GM12891 (cell line): ENCODE data around the gene HERC2.
"Not testable (repeated sequence)": the region's sequence is repeated elsewhere in the genome, so short reads cannot be mapped to it uniquely, and the experiment has no call there.

Experiments used
- DNase-seq: peaks from one replicate; pipeline ENCODE4 v3.0.0; 2011; ENCODE audit warnings: low spot score; ENCODE audit not compliant: insufficient read length
- FAIRE-seq: peaks from 2 replicates; lab custom pipeline; 2011; peaks lifted over from hg19 to GRCh38; lab: Jason Lieb, UNC
- PAX5 ChIP-seq: IDR thresholded peaks from 2 replicates; pipeline ENCODE4 v1.6.1; 2011; ENCODE audit warnings: low read length, moderate library complexity, mild to moderate bottlenecking; ENCODE audit not compliant: insufficient read depth, severe bottlenecking
- POLR2A ChIP-seq: IDR thresholded peaks from 2 replicates; pipeline ENCODE4 v1.6.1; 2011; ENCODE audit warnings: low read depth, low read length, control low read depth
- POLR2AphosphoS5 ChIP-seq: IDR thresholded peaks from 2 replicates; pipeline ENCODE4 v1.6.1; 2011; ENCODE audit warnings: low read depth, low read length, control low read depth
- POU2F2 ChIP-seq: IDR thresholded peaks from 2 replicates; pipeline ENCODE4 v1.6.1; 2011; ENCODE audit warnings: low read depth, mild to moderate bottlenecking, control low read depth, low read length, moderate library complexity
- SPI1 ChIP-seq: IDR thresholded peaks from 2 replicates; pipeline ENCODE4 v1.6.1; 2011; ENCODE audit warnings: low read depth, low read length, control low read depth
- TAF1 ChIP-seq: IDR thresholded peaks from 2 replicates; pipeline ENCODE4 v1.6.1; 2011; ENCODE audit warnings: low read depth, low read length, control low read depth

The HERC2 gene

GRCh38 chr15:28154283-28154682 is 167.7 kb downstream of the HERC2 start:
- no peak for FAIRE-seq
- TF ChIP-seq PAX5 (no peak), TAF1 (no peak), SPI1 (no peak), POU2F2 (no peak), POLR2A (no peak), POLR2AphosphoS5 (no peak)

GRCh38 chr15:28153492-28154119 is 168.4 kb downstream of the HERC2 start:
- no peak for FAIRE-seq
- TF ChIP-seq POLR2AphosphoS5 = no peak
- no peak for TF ChIP-seq TAF1
- TF ChIP-seq PAX5 = no peak
- no peak for TF ChIP-seq SPI1
- no peak for TF ChIP-seq POU2F2
- no peak for TF ChIP-seq POLR2A
- DNase-seq = no peak

More at GRCh38 chr15:28154283-28154682, 167.7 kb downstream of the HERC2 start:
- DNase-seq = no peak

- DNase-seq, FAIRE-seq: not testable (repeated sequence)
These were observed 169.4 kb downstream of the HERC2 start for GRCh38 chr15:28152538-28152923.

- not testable (repeated sequence) for FAIRE-seq
These were observed 170.0 kb downstream of the HERC2 start for GRCh38 chr15:28151864-28152537.

GRCh38 chr15:28147801-28148200 is 174.2 kb downstream of the HERC2 start:
- FAIRE-seq (no peak), DNase-seq (no peak)
- no peak for TF ChIP-seq POLR2AphosphoS5
- TF ChIP-seq POLR2A = no peak
- no peak for TF ChIP-seq PAX5
- TF ChIP-seq SPI1 = no peak
- no peak for TF ChIP-seq TAF1
- no peak for TF ChIP-seq POU2F2

More at GRCh38 chr15:28151864-28152537, 170.0 kb downstream of the HERC2 start:
- not testable (repeated sequence) for DNase-seq

- FAIRE-seq, DNase-seq: not testable (repeated sequence)
These were observed 176.6 kb downstream of the HERC2 start for GRCh38 chr15:28145419-28145818.

- no peak for FAIRE-seq
- no peak for DNase-seq
- TF ChIP-seq POLR2AphosphoS5 (no peak), TAF1 (no peak), SPI1 (no peak), POLR2A (no peak), POU2F2 (no peak), PAX5 (no peak)
These were observed 181.9 kb downstream of the HERC2 start for GRCh38 chr15:28140062-28140461.

GRCh38 chr15:28137408-28138039 is 184.5 kb downstream of the HERC2 start:
- not testable (repeated sequence) for FAIRE-seq, DNase-seq

GRCh38 chr15:28136236-28136904 is 185.6 kb downstream of the HERC2 start:
- peak; percentile 80 for TF ChIP-seq SPI1
- peak; percentile 94 for FAIRE-seq
- not testable (repeated sequence) for DNase-seq

GRCh38 chr15:28133281-28133680 is 188.7 kb downstream of the HERC2 start:
- DNase-seq = no peak
- no peak for FAIRE-seq
- TF ChIP-seq SPI1 = no peak
- no peak for TF ChIP-seq TAF1
- no peak for TF ChIP-seq POU2F2
- TF ChIP-seq POLR2A = no peak
- TF ChIP-seq PAX5 = no peak
- TF ChIP-seq POLR2AphosphoS5 = no peak
